Neural cell (in vitro differentiated cells): ENCODE data around the gene CHST6.

Source experiments
- CTCF ChIP-seq: fragments of 450-650 bp; IDR thresholded peaks from 2 replicates; pipeline ENCODE4 v1.5.1; 2014; ENCODE audit warnings: antibody characterized with exemption, mild to moderate bottlenecking, moderate library complexity; ENCODE audit not compliant: poor library complexity, severe bottlenecking
- EZH2 ChIP-seq: fragments of 200-600, 300-800 bp; shearing (Covaris generic), sonication (generic); IDR thresholded peaks from 2 replicates; pipeline ENCODE4 v1.6.1; 2014; ENCODE audit warnings: antibody characterized with exemption, low read length, borderline replicate concordance, mild to moderate bottlenecking; ENCODE audit not compliant: insufficient read depth, poor library complexity, severe bottlenecking
- MXI1 ChIP-seq: fragments of 450-650 bp; conservative IDR thresholded peaks from 2 replicates; pipeline ENCODE4 v1.6.1; 2014; ENCODE audit warnings: antibody characterized with exemption, mild to moderate bottlenecking; ENCODE audit not compliant: poor library complexity, severe bottlenecking
- RAD21 ChIP-seq: fragments of 450-650 bp; conservative IDR thresholded peaks from 2 replicates; pipeline ENCODE4 v1.6.1; 2014; ENCODE audit warnings: antibody characterized with exemption, mild to moderate bottlenecking, moderate library complexity
- SMC3 ChIP-seq: fragments of 450-650 bp; conservative IDR thresholded peaks from 2 replicates; pipeline ENCODE4 v1.6.1; 2014; ENCODE audit warnings: antibody characterized with exemption, mild to moderate bottlenecking, moderate library complexity; ENCODE audit not compliant: poor library complexity

DNA sequence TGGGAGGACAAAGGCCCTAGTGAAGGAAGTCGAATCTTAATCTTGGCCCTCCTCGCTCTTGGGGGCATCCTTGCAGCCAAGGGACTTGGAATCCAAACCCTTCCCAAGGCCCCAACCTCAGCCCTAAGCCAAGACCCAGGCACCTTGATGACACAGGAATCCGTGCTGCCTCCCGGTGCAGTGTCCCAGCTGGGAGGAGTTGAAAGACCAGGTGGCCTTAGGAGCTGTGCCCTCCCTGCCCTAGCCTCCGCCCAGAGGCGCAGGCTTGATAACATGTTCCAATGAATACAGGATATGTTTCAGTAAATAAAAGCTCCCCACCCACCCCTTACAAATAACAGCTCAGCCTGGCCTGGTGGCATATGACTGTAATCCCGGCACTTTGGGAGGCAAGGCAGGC is 40.7 kb upstream of the CHST6 start, which contains the start of gene CHST5:
- TF ChIP-seq SMC3, result no peak
- TF ChIP-seq CTCF, result no peak
- no peak for TF ChIP-seq RAD21
- TF ChIP-seq MXI1, result no peak
- no peak for TF ChIP-seq EZH2
